ENCODE measurements around the gene RAMACL. TPM values are rescaled to one million over a fixed set of nuclear protein-coding genes. Genes with fewer than 3 reads are reported as not detected.

The RAMACL gene
- total RNA-seq, 4 donors from 2014 or later: 8.2 to 10.8 (median 9.1) TPM

DNA sequence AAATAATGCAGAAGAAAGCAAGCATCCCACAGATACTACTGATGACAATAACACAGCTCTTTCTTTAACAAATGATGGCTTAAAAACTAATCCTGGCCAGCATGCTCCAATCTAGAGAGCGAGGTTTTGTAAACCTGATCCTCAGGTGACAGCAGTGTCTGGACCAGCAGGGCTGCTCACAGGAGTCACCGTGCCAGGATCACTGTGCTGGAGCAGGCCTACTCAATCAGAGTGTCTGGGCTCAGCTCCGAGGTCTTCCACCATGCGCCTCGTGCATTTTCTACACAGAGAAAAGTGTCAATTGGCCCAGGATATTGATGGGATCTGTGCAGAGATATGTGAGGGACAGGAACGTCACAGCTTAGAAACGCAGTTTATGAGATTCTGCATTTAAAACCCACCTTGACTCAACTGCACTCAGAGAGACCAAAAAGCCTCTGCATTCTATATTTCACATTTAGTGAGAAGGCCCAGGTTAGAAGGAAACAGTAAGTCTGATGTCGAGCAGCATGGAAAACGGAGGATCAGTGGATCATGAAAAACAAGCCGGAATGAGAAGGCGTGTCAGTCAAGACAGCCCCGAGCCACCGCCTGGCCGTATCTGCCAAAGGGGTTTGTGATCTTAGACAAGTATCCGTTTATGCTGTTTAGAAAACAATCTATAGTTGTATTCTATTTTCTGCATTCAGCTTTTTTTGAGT is 7.8 kb downstream of the RAMACL start:
- Histone ChIP-seq H3K27me3 (no peaks in the 10 kb centered on the region), H3K9me3 (peaks cover 0 to 3% (median 0%) of the 10 kb centered on the region in 4 donors), H3K27ac (peak overlapping the region in 1 of 4 donors; percentile 36), H3K4me1 (peaks cover 0 to 27% (median 0%) of the 10 kb centered on the region in 4 donors), H3K36me3 (peaks cover 0 to 12% (median 0%) of the 10 kb centered on the region in 3 donors), H3K4me3 (no peak overlapping the region)
- WGBS, 2 donors: 78 to 83% methylated on average over 15 of the region's 15 CpGs
- no peak for DNase-seq (ENCODE audit: low spot score in 2 of 2)
- no peak for TF ChIP-seq EP300 (IDR thresholded peaks at IDR 0.05)
- TF ChIP-seq, protein P1, sequence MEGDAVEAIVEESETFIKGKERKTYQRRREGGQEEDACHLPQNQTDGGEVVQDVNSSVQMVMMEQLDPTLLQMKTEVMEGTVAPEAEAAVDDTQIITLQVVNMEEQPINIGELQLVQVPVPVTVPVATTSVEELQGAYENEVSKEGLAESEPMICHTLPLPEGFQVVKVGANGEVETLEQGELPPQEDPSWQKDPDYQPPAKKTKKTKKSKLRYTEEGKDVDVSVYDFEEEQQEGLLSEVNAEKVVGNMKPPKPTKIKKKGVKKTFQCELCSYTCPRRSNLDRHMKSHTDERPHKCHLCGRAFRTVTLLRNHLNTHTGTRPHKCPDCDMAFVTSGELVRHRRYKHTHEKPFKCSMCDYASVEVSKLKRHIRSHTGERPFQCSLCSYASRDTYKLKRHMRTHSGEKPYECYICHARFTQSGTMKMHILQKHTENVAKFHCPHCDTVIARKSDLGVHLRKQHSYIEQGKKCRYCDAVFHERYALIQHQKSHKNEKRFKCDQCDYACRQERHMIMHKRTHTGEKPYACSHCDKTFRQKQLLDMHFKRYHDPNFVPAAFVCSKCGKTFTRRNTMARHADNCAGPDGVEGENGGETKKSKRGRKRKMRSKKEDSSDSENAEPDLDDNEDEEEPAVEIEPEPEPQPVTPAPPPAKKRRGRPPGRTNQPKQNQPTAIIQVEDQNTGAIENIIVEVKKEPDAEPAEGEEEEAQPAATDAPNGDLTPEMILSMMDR (IDR thresholded peaks at IDR 0.05): no peak
- no peak for TF ChIP-seq POLR2A (IDR thresholded peaks at IDR 0.05)

DNA sequence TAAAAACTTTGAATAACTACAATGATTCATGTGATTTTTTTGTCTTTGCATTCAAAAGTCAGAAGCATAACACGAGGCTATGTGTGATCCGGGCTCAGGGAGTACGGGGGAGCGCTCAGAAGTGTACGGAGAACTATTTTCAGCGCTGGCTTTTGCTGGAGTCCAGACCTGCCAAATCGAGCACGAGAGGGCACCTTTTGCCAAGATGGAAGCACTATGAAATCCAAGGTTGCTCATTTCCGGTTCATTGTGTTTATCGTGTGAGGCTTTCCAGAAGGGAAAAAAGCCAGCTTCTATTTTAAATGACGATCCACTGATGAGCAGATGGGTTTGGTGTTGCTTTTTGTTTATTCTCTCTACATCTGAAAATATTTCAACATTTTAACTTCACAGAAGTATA is 11.3 kb downstream of the RAMACL start:
- TF ChIP-seq, protein P1 (IDR thresholded peaks at IDR 0.05): no peak
- peak in 1 of 2 donors; percentile 66 for TF ChIP-seq EP300 (IDR thresholded peaks at IDR 0.05)
- H3K27ac ChIP-seq: peak overlapping the region in 1 of 4 donors; percentile 35
- WGBS, 2 donors: 79 to 80% methylated on average over 11 of the region's 11 CpGs
- peaks cover 0 to 12% (median 0%) of the 10 kb centered on the region in 3 donors for H3K36me3 ChIP-seq
- H3K27me3 ChIP-seq: no peaks in the 10 kb centered on the region
- DNase-seq (ENCODE audit: low spot score in 2 of 2): no peak
- H3K9me3 ChIP-seq: peaks cover 0 to 3% (median 0%) of the 10 kb centered on the region in 4 donors
- H3K4me3 ChIP-seq: no peak overlapping the region
- peaks cover 0 to 29% (median 5%) of the 10 kb centered on the region in 4 donors for H3K4me1 ChIP-seq

DNA sequence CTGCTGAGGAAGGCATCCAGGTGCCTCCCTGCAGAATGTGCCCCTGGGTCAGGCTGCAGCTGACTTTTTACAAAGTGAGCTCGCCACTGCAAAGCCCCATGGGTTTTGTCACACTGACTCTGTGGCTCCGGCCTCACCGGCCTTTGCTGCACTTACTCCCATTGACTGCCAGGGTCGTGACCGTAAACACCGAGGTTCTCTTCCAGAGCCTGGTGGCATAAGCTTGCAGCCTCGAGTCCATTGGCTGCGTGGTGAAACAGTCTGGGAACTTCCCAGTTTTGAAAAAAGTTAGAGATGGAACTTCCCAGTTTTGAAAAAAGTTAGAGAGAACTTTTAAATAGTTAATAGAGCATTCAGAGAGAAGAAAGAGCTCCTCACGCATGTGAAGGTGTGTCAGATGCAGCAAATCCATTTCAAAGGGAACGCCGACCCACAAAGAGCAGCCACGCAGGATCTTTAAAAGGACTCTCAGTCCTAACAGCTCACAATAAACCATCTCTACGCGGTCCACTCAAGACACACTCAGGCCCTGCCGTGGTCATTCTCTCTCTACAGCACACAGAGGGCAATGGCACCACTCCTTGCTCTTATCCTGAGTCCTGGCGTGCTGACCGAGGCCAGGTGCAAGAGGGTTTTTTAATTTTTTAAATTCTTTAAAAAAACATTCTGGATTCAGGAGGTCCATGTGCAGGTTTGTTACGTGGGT is 12.8 kb downstream of the RAMACL start:
- H3K9me3 ChIP-seq: peaks cover 0 to 3% (median 0%) of the 10 kb centered on the region in 4 donors
- H3K27ac ChIP-seq: peak overlapping the region in 1 of 4 donors; percentile 13
- DNase-seq (ENCODE audit: low spot score in 2 of 2): no peak
- no peaks in the 10 kb centered on the region for H3K27me3 ChIP-seq
- TF ChIP-seq POLR2A (IDR thresholded peaks at IDR 0.05): no peak
- TF ChIP-seq, protein P1 (IDR thresholded peaks at IDR 0.05): no peak
- no peak for TF ChIP-seq EP300 (IDR thresholded peaks at IDR 0.05)
- H3K4me1 ChIP-seq: peaks cover 0 to 29% (median 5%) of the 10 kb centered on the region in 4 donors
- no peak overlapping the region for H3K4me3 ChIP-seq
- H3K36me3 ChIP-seq: peaks cover 0 to 12% (median 0%) of the 10 kb centered on the region in 3 donors
- 74 to 77% methylated on average over 18 of the region's 18 CpGs for WGBS, 2 donors

DNA sequence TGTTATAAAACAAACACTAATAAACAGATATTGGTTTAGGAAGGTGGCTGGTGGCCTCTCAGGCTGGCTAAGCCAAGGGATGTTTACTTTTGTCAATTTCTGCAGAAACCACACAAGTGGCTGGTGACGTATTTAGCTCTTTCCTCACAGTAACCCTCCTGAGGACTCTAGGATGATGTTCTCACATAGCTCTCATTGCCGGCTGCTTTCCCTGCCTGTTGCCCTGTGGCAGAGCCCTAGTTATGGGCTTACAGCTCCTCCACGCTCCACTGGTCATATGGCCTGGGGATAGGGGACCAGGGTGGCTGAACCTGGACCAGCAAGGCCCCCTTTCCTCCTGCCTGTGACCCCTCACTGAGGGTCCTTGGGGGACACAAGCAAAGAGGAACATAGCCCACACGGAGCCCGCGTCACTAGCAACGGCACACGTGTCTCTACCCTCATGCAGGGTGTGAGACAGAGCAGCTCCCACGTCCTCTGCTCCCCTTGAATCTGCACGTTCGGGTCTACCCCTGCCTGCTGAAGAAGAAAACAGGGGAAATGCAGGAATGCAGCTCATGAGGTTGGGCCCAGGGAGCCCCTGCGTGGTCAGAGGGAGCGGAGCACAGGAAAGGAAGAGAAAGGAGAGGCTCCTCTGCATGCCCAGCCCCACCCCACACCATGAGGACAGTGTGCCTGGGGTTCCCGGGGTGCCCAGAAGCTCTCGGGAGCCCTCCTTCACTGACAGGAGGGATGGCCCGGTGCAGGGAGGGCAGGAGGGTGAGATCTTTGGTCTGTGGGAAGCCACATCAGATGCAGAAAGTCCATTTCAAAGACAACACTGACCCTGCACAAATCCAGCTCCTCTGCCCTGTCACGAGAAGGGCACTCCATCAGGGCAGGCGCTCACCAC is 13.9 kb downstream of the RAMACL start:
- WGBS, 2 donors: 54 to 62% methylated on average over 15 to 18 of the region's 18 CpGs
- TF ChIP-seq, protein P1 (IDR thresholded peaks at IDR 0.05): no peak
- TF ChIP-seq POLR2A (IDR thresholded peaks at IDR 0.05): no peak
- TF ChIP-seq EP300 (IDR thresholded peaks at IDR 0.05): peak in 1 of 2 donors; percentile 65
- DNase-seq (ENCODE audit: low spot score in 2 of 2): peak in 1 of 2 donors; percentile 66
- Histone ChIP-seq H3K4me3 (no peak overlapping the region), H3K27ac (peak overlapping the region; percentile 7 to 79 (median 38)), H3K27me3 (no peaks in the 10 kb centered on the region), H3K4me1 (peaks cover 0 to 29% (median 5%) of the 10 kb centered on the region in 4 donors), H3K36me3 (peaks cover 0 to 12% (median 0%) of the 10 kb centered on the region in 3 donors), H3K9me3 (peaks cover 0 to 3% (median 0%) of the 10 kb centered on the region in 4 donors)

Data from tibial nerve (tissue), 4 donors.